Esophagus squamous epithelium (tissue), 5 donors: Measurements from ENCODE around the gene CPEB3. TPM values are rescaled to one million over a fixed set of nuclear protein-coding genes. Genes with fewer than 3 reads are reported as not detected.

Experiments used
- DNase-seq: peaks from one replicate; lab custom pipeline; 2025; lab: John Stamatoyannopoulos, UW
- H3K27ac ChIP-seq, 4 donors: fragments of 200-600 bp; sonication (generic); one replicate each; pipeline ENCODE4 v1.5.1; 2016 to 2019; ENCODE audit warnings: mild to moderate bottlenecking in 1 of 4
- H3K27me3 ChIP-seq, 4 donors: fragments of 200-600 bp; sonication (generic); 1 replicate in 3 of 4; 2 replicates in 1 of 4; pipeline versions ENCODE4 v1.5.1 to v1.6.0; 2017 to 2021; ENCODE audit warnings: antibody characterized with exemption in 1 of 4
- H3K36me3 ChIP-seq, 3 donors: fragments of 200-600 bp; sonication (generic); one replicate each; pipeline ENCODE4 v1.5.1; 2016 to 2019
- H3K4me1 ChIP-seq, 3 donors: fragments of 200-600 bp; sonication (generic); one replicate each; pipeline ENCODE4 v1.5.1; 2017 to 2019
- H3K4me3 ChIP-seq, 4 donors: fragments of 200-600 bp; sonication (generic); 1 replicate in 3 of 4; 2 replicates in 1 of 4; pipeline ENCODE4 v1.5.1; 2016 to 2019; ENCODE audit warnings: mild to moderate bottlenecking in 2 of 4, moderate library complexity in 1 of 4
- H3K9me3 ChIP-seq, 3 donors: fragments of 200-600 bp; sonication (generic); one replicate each; pipeline ENCODE4 v1.5.1; 2016 to 2019
- CTCF ChIP-seq, 6 experiments: fragments of 450-650 bp in 4 of 6; fragments of 200-600 bp in 2 of 6; sonication (generic) in 2 of 6; IDR thresholded peaks; one replicate each; pipeline ENCODE4 v1.5.1; 2016 to 2019; ENCODE audit warnings: antibody characterized with exemption in 6 of 6, mild to moderate bottlenecking in 4 of 6, moderate library complexity in 4 of 6
- POLR2A ChIP-seq, 4 donors: fragments of 450-650 bp; IDR thresholded peaks; one replicate each; pipeline ENCODE4 v1.6.1; 2017; ENCODE audit warnings: antibody characterized with exemption in 4 of 4, mild to moderate bottlenecking in 4 of 4, moderate library complexity in 3 of 4
- whole genome bisulfite sequencing, 2 donors: methylation state at CpG; one replicate each; pipeline ENCODE4 v1.1.5; 2018; 5-methylcytosine and 5-hydroxymethylcytosine counted together
- intact Hi-C: fragments of 100-400 bp; cut with DNase I; formaldehyde crosslinking; loops from one replicate; pipeline ENCODE4 v1.15.0; 2022
- small RNA-seq, 4 donors: library from RNA; depleted of rRNA; stranded (forward); fragments of <200 nt; gene quantifications; one replicate each; pipeline ENCODE3, GENCODE V24; 2016
- total RNA-seq, 4 donors: library from RNA; depleted of rRNA; stranded (reverse); fragments of >200 nt; gene quantifications; one replicate each; pipeline ENCODE4 v1.1.0, GENCODE V29; 2016
- donor health status: DM: yes; HTN: yes; CAD: no.

CPEB3 gene
- total RNA-seq, 4 donors from 2014 or later: 5.5 to 8.8 (median 7.3) TPM

DNA sequence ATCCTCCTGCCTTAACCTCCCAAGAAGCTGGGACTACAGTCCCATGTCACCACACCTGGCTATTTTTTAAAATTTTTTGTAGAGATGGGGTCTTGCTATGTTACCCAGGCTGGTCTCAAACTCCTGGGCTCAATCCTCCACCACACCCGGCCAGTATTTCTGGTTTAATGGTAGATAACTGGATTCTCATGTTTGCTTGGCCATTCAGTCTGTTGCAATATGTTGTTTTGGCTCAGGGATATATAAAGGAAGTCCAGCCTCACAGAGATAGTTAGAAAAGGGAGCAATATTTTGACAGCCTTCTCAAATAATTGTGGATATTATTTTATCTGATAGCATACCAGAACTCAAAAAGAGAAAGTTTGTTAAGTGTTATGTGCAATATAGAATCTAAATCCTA is 284.9 kb downstream of the CPEB3 start:
- no peak for DNase-seq
- Histone ChIP-seq H3K4me1 (no peaks in the 10 kb centered on the region), H3K27ac (no peak overlapping the region), H3K36me3 (peaks cover 0 to 80% (median 5%) of the 10 kb centered on the region in 3 donors), H3K27me3 (no peaks in the 10 kb centered on the region), H3K9me3 (no peaks in the 10 kb centered on the region), H3K4me3 (no peak overlapping the region)
- intact Hi-C loops: no loop called here
- no peak for TF ChIP-seq CTCF (IDR thresholded peaks at IDR 0.05)
- TF ChIP-seq POLR2A (IDR thresholded peaks at IDR 0.05): no peak
- WGBS, 2 donors: 57 to 91% methylated on average over 1 of the region's 1 CpG

DNA sequence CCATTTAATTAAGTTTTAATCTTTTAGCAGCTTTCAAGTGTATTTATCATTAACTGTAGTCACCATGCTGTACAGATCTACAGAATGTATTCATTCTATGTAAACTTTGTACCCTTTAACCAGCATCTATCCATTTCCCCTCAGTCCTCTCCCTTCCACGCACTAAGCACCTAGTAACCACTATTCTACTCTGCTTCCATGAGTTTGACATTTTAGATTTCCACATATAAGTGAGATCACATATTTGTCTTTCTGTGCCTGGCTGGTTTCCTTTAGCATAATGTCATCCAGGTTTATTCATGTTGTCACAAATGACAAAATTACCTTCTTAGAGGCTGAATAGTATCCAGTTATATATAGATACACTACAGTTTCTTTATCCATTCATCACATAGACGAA is 287.6 kb downstream of the CPEB3 start:
- Histone ChIP-seq H3K36me3 (peaks cover 0 to 78% (median 3%) of the 10 kb centered on the region in 3 donors), H3K27me3 (no peaks in the 10 kb centered on the region), H3K9me3 (no peaks in the 10 kb centered on the region), H3K4me1 (no peaks in the 10 kb centered on the region), H3K4me3 (no peak overlapping the region), H3K27ac (no peak overlapping the region)
- WGBS, 2 donors: 61 to 62% methylated on average over 2 of the region's 2 CpGs
- intact Hi-C loops: no loop called here
- TF ChIP-seq CTCF (IDR thresholded peaks at IDR 0.05): no peak
- no peak for TF ChIP-seq POLR2A (IDR thresholded peaks at IDR 0.05)
- DNase-seq: no peak

- Histone ChIP-seq H3K36me3 (peaks cover 0 to 80% (median 3%) of the 10 kb centered on the region in 3 donors), H3K4me3 (no peak overlapping the region), H3K27ac (no peak overlapping the region), H3K4me1 (no peaks in the 10 kb centered on the region), H3K9me3 (no peaks in the 10 kb centered on the region), H3K27me3 (no peaks in the 10 kb centered on the region)
- TF ChIP-seq POLR2A (IDR thresholded peaks at IDR 0.05) (no peak), CTCF (IDR thresholded peaks at IDR 0.05) (no peak)
- no peak for DNase-seq
- WGBS, 2 donors: 96 to 100% methylated on average over 2 of the region's 2 CpGs
- intact Hi-C loops: no loop called here
Measured at GRCh38 chr10:92001995-92002394, 288.9 kb downstream of the CPEB3 start.

- 88 to 90% methylated on average over 2 to 3 of the region's 3 CpGs for WGBS, 2 donors
- no peaks in the 10 kb centered on the region for H3K27me3 ChIP-seq
- H3K27ac ChIP-seq: no peak overlapping the region
- H3K4me3 ChIP-seq: no peak overlapping the region
- intact Hi-C loops: no loop called here
- no peak for TF ChIP-seq POLR2A (IDR thresholded peaks at IDR 0.05)
- TF ChIP-seq CTCF (IDR thresholded peaks at IDR 0.05): no peak
- peaks cover 0 to 83% (median 3%) of the 10 kb centered on the region in 3 donors for H3K36me3 ChIP-seq
- H3K9me3 ChIP-seq: no peaks in the 10 kb centered on the region
- no peak for DNase-seq
- H3K4me1 ChIP-seq: no peaks in the 10 kb centered on the region
Measured at GRCh38 chr10:92001581-92001980, 289.3 kb downstream of the CPEB3 start.

Small RNA genes within 50 kb of the gene (small RNA-seq; reads per million reads assigned to genes)
- 0 reads per million in 4 donors for gene RF00019
- gene RF00402: 0 reads per million in 4 donors
- gene RF00622: 0 reads per million in 4 donors
- 0 reads per million in 4 donors for gene RNY3P12

Other genes starting within 250 kb of the CPEB3 start
- gene MARCHF5, start 89 bp upstream of the CPEB3 start, total RNA-seq: 10 to 100 TPM; 17.6 to 29.9 (median 27.0) TPM